PC-9 (cell line): ENCODE measurements around the gene FGD4.

Source experiments
- EZH2 ChIP-seq: fragments of 200-600 bp; sonication (generic); IDR thresholded peaks from 2 replicates; pipeline ENCODE4 v1.8.0; 2017; ENCODE audit warnings: antibody characterized with exemption, low read depth
- TF ChIP-seq, protein P1 (sequence below): fragments of 200-600 bp; sonication (generic); conservative IDR thresholded peaks from 2 replicates; pipeline ENCODE4 v1.6.1; 2017; ENCODE audit warnings: mixed run types, antibody characterized with exemption, mild to moderate bottlenecking, moderate library complexity

DNA sequence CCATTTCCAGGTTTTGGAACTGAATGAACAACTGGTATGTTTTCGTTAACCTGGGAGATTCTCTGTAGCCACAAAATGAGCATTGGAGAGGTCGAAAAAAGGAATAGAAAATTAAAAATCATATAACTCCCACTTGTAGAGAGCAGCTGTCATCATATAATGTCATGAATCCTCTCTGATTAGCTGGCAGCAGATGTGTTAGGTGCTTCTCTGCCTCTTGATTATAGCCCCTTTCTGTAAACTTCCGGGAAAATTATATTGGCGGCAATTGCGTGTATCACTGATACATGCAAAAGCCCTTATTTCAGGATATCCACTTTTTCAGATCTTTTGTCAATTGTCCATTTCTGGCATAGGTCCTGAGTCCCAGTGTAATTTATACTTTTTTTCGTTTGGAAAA is 31.7 kb downstream of the FGD4 start:
- TF ChIP-seq, protein P1, sequence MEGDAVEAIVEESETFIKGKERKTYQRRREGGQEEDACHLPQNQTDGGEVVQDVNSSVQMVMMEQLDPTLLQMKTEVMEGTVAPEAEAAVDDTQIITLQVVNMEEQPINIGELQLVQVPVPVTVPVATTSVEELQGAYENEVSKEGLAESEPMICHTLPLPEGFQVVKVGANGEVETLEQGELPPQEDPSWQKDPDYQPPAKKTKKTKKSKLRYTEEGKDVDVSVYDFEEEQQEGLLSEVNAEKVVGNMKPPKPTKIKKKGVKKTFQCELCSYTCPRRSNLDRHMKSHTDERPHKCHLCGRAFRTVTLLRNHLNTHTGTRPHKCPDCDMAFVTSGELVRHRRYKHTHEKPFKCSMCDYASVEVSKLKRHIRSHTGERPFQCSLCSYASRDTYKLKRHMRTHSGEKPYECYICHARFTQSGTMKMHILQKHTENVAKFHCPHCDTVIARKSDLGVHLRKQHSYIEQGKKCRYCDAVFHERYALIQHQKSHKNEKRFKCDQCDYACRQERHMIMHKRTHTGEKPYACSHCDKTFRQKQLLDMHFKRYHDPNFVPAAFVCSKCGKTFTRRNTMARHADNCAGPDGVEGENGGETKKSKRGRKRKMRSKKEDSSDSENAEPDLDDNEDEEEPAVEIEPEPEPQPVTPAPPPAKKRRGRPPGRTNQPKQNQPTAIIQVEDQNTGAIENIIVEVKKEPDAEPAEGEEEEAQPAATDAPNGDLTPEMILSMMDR: no peak
- no peak for TF ChIP-seq EZH2
